ENCODE results near the gene KRTAP3-2. TPM values are rescaled to one million over a fixed set of nuclear protein-coding genes. Genes with fewer than 3 reads are reported as not detected.

KRTAP3-2 gene
- total RNA-seq, 1 donor, result not detected

DNA sequence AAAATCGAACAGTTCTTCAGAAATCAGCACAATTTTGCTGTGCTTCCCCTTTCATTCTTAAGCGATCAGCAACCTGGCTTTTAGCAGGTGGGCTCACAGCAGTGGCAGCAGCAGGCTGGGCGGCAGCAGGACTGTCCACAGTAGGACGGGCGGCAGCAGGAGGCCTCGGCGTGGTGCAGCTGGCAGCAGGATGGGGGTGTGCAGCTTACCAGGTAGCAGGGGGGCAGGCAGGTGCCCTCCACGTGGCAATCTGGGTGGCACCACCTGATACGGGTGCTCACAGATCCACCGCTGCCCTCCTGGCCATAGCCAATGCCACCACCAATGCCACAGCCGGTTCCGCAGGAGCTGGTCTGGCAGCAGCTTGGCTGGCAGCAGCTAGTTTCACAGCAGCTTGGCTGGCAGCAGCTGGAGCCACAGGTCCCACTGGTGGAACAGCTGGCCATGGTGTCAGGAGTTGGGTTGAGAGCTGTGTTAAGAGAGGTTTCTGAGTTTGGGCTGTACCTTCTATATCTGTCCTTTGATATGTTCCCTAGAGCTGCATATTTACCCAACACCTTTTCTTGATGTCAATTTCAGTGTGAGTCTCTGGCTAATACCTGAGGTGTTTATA lies 30.0 kb upstream of the KRTAP3-2 start, which contains the start of gene KRTAP1-4:
Gene KRTAP1-4 (minus strand): TSS at position 563 of the 613 bp plus-strand sequence. CDS start 117 bp downstream, at position 446.
- TF ChIP-seq, protein P1, sequence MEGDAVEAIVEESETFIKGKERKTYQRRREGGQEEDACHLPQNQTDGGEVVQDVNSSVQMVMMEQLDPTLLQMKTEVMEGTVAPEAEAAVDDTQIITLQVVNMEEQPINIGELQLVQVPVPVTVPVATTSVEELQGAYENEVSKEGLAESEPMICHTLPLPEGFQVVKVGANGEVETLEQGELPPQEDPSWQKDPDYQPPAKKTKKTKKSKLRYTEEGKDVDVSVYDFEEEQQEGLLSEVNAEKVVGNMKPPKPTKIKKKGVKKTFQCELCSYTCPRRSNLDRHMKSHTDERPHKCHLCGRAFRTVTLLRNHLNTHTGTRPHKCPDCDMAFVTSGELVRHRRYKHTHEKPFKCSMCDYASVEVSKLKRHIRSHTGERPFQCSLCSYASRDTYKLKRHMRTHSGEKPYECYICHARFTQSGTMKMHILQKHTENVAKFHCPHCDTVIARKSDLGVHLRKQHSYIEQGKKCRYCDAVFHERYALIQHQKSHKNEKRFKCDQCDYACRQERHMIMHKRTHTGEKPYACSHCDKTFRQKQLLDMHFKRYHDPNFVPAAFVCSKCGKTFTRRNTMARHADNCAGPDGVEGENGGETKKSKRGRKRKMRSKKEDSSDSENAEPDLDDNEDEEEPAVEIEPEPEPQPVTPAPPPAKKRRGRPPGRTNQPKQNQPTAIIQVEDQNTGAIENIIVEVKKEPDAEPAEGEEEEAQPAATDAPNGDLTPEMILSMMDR (IDR thresholded peaks at IDR 0.05; ENCODE audit: insufficient read depth, low read length), result no peak
- DNase-seq (ENCODE audit: low read depth), result no peak
- no peak within 1 kb of the TSS for H3K4me3 ChIP-seq (ENCODE audit: low read depth, low read length)

DNA sequence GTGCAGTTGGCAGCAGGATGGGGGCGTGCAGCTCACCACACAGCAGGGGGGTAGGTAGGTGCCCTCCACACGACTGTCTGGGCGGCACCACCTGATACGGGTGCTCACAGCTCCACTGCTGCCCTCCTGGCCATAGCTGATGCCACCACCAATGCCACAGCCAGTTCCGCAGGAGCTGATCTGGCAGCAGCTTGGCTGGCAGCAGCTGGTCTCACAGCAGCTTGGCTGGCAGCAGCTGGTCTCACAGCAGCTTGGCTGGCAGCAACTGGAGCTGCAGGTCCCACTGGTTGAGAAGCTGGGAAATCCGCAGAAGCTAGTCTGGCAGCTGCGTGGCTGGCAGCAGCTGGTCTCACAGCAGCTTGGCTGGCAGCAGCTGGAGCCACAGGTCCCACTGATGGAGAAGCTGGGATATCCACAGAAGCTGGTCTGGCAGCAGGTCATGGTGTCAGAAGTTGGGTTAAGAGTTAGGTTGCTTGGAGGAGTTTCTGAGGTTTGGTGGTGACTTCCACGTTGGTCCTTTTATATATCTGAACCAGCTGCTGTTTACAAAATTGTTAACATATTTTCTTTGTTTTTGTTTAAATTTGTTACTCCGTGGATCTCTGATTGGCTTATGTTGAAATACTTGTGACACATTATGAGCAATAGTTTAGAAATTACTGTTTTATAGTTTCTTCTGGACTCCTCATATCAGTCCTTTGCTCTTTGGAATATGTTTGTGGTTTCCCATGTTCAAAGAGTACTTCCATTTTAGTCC lies 27.2 kb upstream of the KRTAP3-2 start, which contains the start of gene KRTAP1-5:
Gene KRTAP1-5 (minus strand): TSS at position 494 of the 757 bp plus-strand sequence. CDS start 53 bp downstream, at position 441.
- H3K4me3 ChIP-seq (ENCODE audit: low read depth, low read length), result no peak within 1 kb of the TSS
- peak; percentile 71 for DNase-seq (ENCODE audit: low read depth)
- TF ChIP-seq, protein P1 (IDR thresholded peaks at IDR 0.05; ENCODE audit: insufficient read depth, low read length), result no peak

DNA sequence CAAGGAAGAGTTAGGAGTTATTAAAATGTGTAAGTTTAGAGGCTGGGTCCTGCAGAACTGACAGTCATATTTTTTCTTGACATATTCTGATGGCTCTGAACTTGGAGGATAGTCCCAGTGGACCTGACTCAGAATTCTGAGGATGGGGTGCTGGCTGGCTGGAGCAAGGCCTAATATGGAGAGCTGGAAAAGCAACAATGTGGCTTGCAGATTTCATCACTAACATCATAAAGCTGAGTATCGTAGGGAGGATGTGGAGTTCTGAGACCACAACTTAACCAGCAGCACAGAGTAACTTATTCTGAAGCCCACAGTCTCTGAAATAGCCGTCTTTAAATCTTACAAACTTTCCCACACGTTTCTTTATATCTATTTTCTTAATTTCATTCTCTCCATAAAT lies 25.0 kb upstream of the KRTAP3-2 start:
- H3K4me3 ChIP-seq (ENCODE audit: low read depth, low read length), result no peak overlapping the region
- TF ChIP-seq, protein P1 (IDR thresholded peaks at IDR 0.05; ENCODE audit: insufficient read depth, low read length), result no peak
- no peak for DNase-seq (ENCODE audit: low read depth)

DNA sequence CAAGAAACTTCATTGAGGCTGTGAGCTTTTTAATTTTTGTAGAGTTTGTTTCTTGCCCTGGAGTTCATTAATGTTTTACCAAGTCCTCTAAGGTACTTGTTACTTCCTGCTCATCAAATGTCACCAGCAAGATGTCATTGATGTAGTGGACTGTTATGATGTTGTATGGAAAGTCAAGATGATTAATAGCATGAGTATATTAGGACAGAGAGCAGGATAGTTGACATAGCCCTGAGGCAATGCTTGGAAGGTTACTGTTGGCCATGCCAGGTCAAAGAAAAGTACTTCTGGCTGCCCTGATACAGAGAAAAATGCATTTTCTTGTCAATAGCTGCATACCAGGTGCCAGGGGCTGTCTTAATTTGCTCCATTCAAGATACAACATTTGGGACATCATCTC lies 20.6 kb upstream of the KRTAP3-2 start:
- TF ChIP-seq, protein P1 (IDR thresholded peaks at IDR 0.05; ENCODE audit: insufficient read depth, low read length), result no peak
- no peak overlapping the region for H3K4me3 ChIP-seq (ENCODE audit: low read depth, low read length)
- no peak for DNase-seq (ENCODE audit: low read depth)

DNA sequence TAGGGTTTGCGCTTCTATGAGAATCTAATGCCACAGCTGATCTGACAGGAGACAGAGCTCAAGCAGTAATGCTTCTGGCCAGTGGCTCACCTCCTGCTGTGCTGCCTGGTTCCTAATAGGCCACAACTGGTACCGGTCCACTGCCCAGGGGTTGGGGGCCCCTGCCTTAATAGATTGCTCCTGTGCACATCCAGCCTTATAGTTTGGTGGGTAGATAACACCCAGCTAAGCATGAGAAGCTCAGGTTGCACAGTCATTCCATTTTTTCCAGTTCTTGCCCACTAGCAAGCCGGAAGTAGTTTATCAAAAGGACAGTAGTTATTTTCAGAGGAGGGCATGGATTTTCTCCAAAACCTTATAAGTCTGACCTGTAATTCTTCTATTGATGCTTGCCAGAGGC lies 19.7 kb upstream of the KRTAP3-2 start:
- TF ChIP-seq, protein P1 (IDR thresholded peaks at IDR 0.05; ENCODE audit: insufficient read depth, low read length), result no peak
- H3K4me3 ChIP-seq (ENCODE audit: low read depth, low read length), result no peak overlapping the region
- no peak for DNase-seq (ENCODE audit: low read depth)

DNA sequence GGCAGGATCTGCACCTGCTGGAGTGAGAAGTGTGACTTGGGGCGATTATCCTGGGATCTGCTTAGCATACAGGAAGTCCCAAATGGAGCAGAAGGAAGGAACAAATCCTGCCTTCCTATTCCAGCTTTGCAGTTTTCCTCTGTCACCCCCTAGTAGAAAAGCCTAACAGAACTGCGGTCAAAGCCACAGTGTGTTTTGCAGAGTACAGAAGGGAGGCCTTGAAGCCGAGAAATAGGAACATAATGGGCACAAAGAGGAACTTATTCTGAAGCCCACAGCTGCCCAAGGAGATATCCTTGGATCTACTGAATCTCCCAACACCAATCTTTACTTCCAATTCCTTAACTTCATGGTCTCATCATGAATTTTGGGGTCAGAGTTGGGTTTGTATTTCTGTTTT lies 18.8 kb upstream of the KRTAP3-2 start:
- no peak overlapping the region for H3K4me3 ChIP-seq (ENCODE audit: low read depth, low read length)
- TF ChIP-seq, protein P1 (IDR thresholded peaks at IDR 0.05; ENCODE audit: insufficient read depth, low read length), result no peak
- no peak for DNase-seq (ENCODE audit: low read depth)

Data from fibroblast of the aortic adventitia (primary cell).